PC-9 (cell line): ENCODE measurements around the gene ALLC. TPM values are rescaled to one million over a fixed set of nuclear protein-coding genes. Genes with fewer than 3 reads are reported as not detected.

ENCODE experiments used
- BruUV-seq: library from RNA; stranded (reverse); fragments of 400-500 nt; replicated peaks from 2 replicates; lab custom pipeline; 2021; lab: Mats Ljungman, UMichigan
- CTCF ChIA-PET: fragments of 300-600 bp; sonication (Branson Sonifier 250); formaldehyde crosslinking; loops from one replicate; lab custom pipeline; 2022; ENCODE audit warnings: antibody characterized with exemption; lab: Charles Lee
- POLR2A ChIA-PET: fragments of 300-600 bp; sonication (Branson Sonifier 250); formaldehyde crosslinking; loops from one replicate; lab custom pipeline; 2022; ENCODE audit warnings: antibody characterized with exemption; ENCODE audit not compliant: unreplicated experiment; lab: Charles Lee
- DNase-seq, 2 experiments: peaks; one replicate each; pipeline versions ENCODE4 v3.0.0 to v3.0.0-alpha.2; 2015 to 2022; ENCODE audit warnings: mixed read lengths in 1 of 2
- H2AFZ ChIP-seq: fragments of 200-600 bp; sonication (generic); 2 replicates; pipeline ENCODE4 v1.8.1; 2017; ENCODE audit warnings: antibody characterized with exemption
- H3F3A ChIP-seq: fragments of 200-600 bp; sonication (generic); 2 replicates; pipeline ENCODE4 v1.8.1; 2017; ENCODE audit warnings: antibody characterized with exemption, mild to moderate bottlenecking, low read depth; ENCODE audit not compliant: insufficient read depth
- H3K27ac ChIP-seq: fragments of 200-600 bp; sonication (generic); 2 replicates; pipeline ENCODE4 v1.6.1; 2016; ENCODE audit warnings: mixed run types
- H3K27me3 ChIP-seq: fragments of 200-600 bp; sonication (generic); 2 replicates; pipeline ENCODE4 v1.6.1; 2016; ENCODE audit warnings: low read depth, mixed run types; ENCODE audit not compliant: insufficient read depth
- H3K36me3 ChIP-seq: fragments of 200-600 bp; sonication (generic); 2 replicates; pipeline ENCODE4 v1.6.1; 2016; ENCODE audit warnings: low read depth, mixed run types
- H3K4me1 ChIP-seq: fragments of 200-600 bp; sonication (generic); replicated peaks from 2 replicates; pipeline ENCODE4 v1.6.1; 2016; ENCODE audit warnings: mixed run types; ENCODE audit not compliant: insufficient read depth
- H3K4me2 ChIP-seq: fragments of 200-600 bp; sonication (generic); 2 replicates; pipeline ENCODE4 v1.6.1; 2017; ENCODE audit warnings: mixed run types
- H3K4me3 ChIP-seq: fragments of 200-600 bp; sonication (generic); 2 replicates; pipeline ENCODE4 v1.6.1; 2016; ENCODE audit warnings: mixed run types
- H3K79me2 ChIP-seq: fragments of 200-600 bp; sonication (generic); 2 replicates; pipeline ENCODE4 v1.6.1; 2017; ENCODE audit warnings: low read depth, mixed run types
- H3K9me2 ChIP-seq: fragments of 200-600 bp; sonication (generic); 2 replicates; pipeline ENCODE4 v1.8.1; 2017; ENCODE audit warnings: mild to moderate bottlenecking; ENCODE audit not compliant: insufficient read depth
- H3K9me3 ChIP-seq: fragments of 200-600 bp; sonication (generic); 2 replicates; pipeline ENCODE4 v1.8.1; 2016; ENCODE audit warnings: low read depth; ENCODE audit not compliant: insufficient read depth
- H4K20me1 ChIP-seq: fragments of 200-600 bp; sonication (generic); 2 replicates; pipeline ENCODE4 v1.8.1; 2017; ENCODE audit not compliant: insufficient read depth
- CTCF ChIP-seq: fragments of 200-600 bp; sonication (generic); conservative IDR thresholded peaks from 2 replicates; pipeline ENCODE4 v1.6.1; 2017; ENCODE audit warnings: mixed run types, antibody characterized with exemption, mild to moderate bottlenecking, moderate library complexity
- EZH2 ChIP-seq: fragments of 200-600 bp; sonication (generic); IDR thresholded peaks from 2 replicates; pipeline ENCODE4 v1.8.0; 2017; ENCODE audit warnings: antibody characterized with exemption, low read depth
- intact Hi-C: fragments of 100-400 bp; cut with micrococcal nuclease; formaldehyde crosslinking; loops from one replicate; pipeline ENCODE4 v1.10.0; 2022; ENCODE audit not compliant: unreplicated experiment
- total RNA-seq: library from RNA; stranded (reverse); gene quantifications from 2 replicates; pipeline ENCODE4 v1.2.3, GENCODE V29; 2021

Gene ALLC
- total RNA-seq, 1 experiment from 2014 or later = not detected

GRCh38 chr2:3651691-3652648 is 6.0 kb upstream of the ALLC start:
- intact Hi-C loops = loop anchor here (1.0 to 2.0 kb wide), 3 partner anchors 171 to 421 kb away; no protein-coding TSS in a partner anchor
- POLR2A ChIA-PET = no interaction called here

GRCh38 chr2:3652896-3653625 is 4.9 kb upstream of the ALLC start:
- Histone ChIP-seq H3K79me2 (no peaks in the 10 kb centered on the region), H3K27me3 (peaks cover 48% of the 10 kb centered on the region), H3K9me2 (no peaks in the 10 kb centered on the region), H3K27ac (no peak overlapping the region), H3K4me2 (no peak overlapping the region), H3K36me3 (no peaks in the 10 kb centered on the region), H3K9me3 (no peaks in the 10 kb centered on the region), H3K4me3 (no peak overlapping the region), H2AFZ (no peak overlapping the region), H3K4me1 (no peaks in the 10 kb centered on the region), H3F3A (no peaks in the 10 kb centered on the region), H4K20me1 (no peaks in the 10 kb centered on the region; the same call in 1 of the 2 replicates)
- BruUV-seq = no TSS peak
- POLR2A ChIA-PET = no interaction called here
- intact Hi-C loops = no loop called here
- TF ChIP-seq CTCF (no peak), EZH2 (no peak)
- DNase-seq = no peak
- CTCF ChIA-PET = interaction anchor here (0.5 kb wide), 1 partner anchor 8 kb away, joined by 3 read pairs; no protein-coding TSS in a partner anchor

More at GRCh38 chr2:3651691-3652648, 6.0 kb upstream of the ALLC start:
- no peak overlapping the region for H3K4me2 ChIP-seq
- H3K27ac ChIP-seq = no peak overlapping the region
- H3F3A ChIP-seq = no peaks in the 10 kb centered on the region
- no peaks in the 10 kb centered on the region for H3K79me2 ChIP-seq
- H3K27me3 ChIP-seq = peaks cover 48% of the 10 kb centered on the region
- H4K20me1 ChIP-seq = no peaks in the 10 kb centered on the region; the same call in 1 of the 2 replicates
- no peak overlapping the region for H2AFZ ChIP-seq
- no peaks in the 10 kb centered on the region for H3K9me3 ChIP-seq
- CTCF ChIA-PET = no interaction called here
- DNase-seq = no peak
- BruUV-seq = no TSS peak
- H3K9me2 ChIP-seq = no peaks in the 10 kb centered on the region
- no peaks in the 10 kb centered on the region for H3K4me1 ChIP-seq
- no peak for TF ChIP-seq EZH2
- no peak for TF ChIP-seq CTCF
- no peaks in the 10 kb centered on the region for H3K36me3 ChIP-seq
- no peak overlapping the region for H3K4me3 ChIP-seq

- H3K79me2 ChIP-seq = no peaks in the 10 kb centered on the region
- no peaks in the 10 kb centered on the region for H3F3A ChIP-seq
- BruUV-seq = no TSS peak
- H2AFZ ChIP-seq = no peak overlapping the region
- no peaks in the 10 kb centered on the region for H3K4me1 ChIP-seq
- H3K9me3 ChIP-seq = no peaks in the 10 kb centered on the region
- H3K4me2 ChIP-seq = no peak overlapping the region
- intact Hi-C loops = no loop called here
- POLR2A ChIA-PET = interaction anchor here (0.7 kb wide), 1 partner anchor 73 kb away, joined by 3 read pairs; no protein-coding TSS in a partner anchor
- CTCF ChIA-PET = no interaction called here
- peaks cover 48% of the 10 kb centered on the region for H3K27me3 ChIP-seq
- H3K9me2 ChIP-seq = no peaks in the 10 kb centered on the region
- no peak for DNase-seq
- no peak overlapping the region for H3K27ac ChIP-seq
- no peaks in the 10 kb centered on the region for H3K36me3 ChIP-seq
- H3K4me3 ChIP-seq = no peak overlapping the region
- H4K20me1 ChIP-seq = no peaks in the 10 kb centered on the region; the same call in 1 of the 2 replicates
- TF ChIP-seq CTCF = no peak
- TF ChIP-seq EZH2 = no peak
Measured at GRCh38 chr2:3654011-3654410, 4.0 kb upstream of the ALLC start.
